Stromal cell of bone marrow (primary cell): ENCODE data around the gene SPRED3.

ENCODE experiments used
- DNase-seq: peaks from one replicate; pipeline ENCODE4 v3.0.0-alpha.2; 2012; ENCODE audit warnings: low read depth

The SPRED3 gene

GRCh38 chr19:38373907-38374331 lies 14.6 kb upstream of the SPRED3 start:
- DNase-seq = no peak

- peak; percentile 97 for DNase-seq
These were observed 14.0 kb upstream of the SPRED3 start, which contains the start of gene PSMD8 for GRCh38 chr19:38374332-38375097. PSMD8 (plus strand) TSS chr19:38374571; CDS start chr19:38374602, 31 bp downstream.

GRCh38 chr19:38375098-38375493 lies 13.4 kb upstream of the SPRED3 start:
- DNase-seq = no peak

- DNase-seq = no peak
These were observed 12.7 kb upstream of the SPRED3 start for GRCh38 chr19:38375748-38376147.

GRCh38 chr19:38376576-38376975 lies 11.9 kb upstream of the SPRED3 start:
- no peak for DNase-seq

GRCh38 chr19:38377052-38377451 lies 11.4 kb upstream of the SPRED3 start:
- no peak for DNase-seq

- no peak for DNase-seq
These were observed 9.6 kb upstream of the SPRED3 start for GRCh38 chr19:38378866-38379265.

- DNase-seq = no peak
These were observed 7.4 kb upstream of the SPRED3 start for GRCh38 chr19:38381138-38381537.

GRCh38 chr19:38383184-38383583 lies 5.3 kb upstream of the SPRED3 start:
- DNase-seq = no peak

- DNase-seq = no peak
These were observed 4.8 kb upstream of the SPRED3 start for GRCh38 chr19:38383743-38384142.

- DNase-seq = no peak
These were observed 4.1 kb upstream of the SPRED3 start for GRCh38 chr19:38384209-38385027.

- no peak for DNase-seq
These were observed 3.3 kb upstream of the SPRED3 start for GRCh38 chr19:38385057-38385803.

- DNase-seq = no peak
These were observed 2.7 kb upstream of the SPRED3 start for GRCh38 chr19:38385804-38386257.

GRCh38 chr19:38386300-38386970 lies 2.1 kb upstream of the SPRED3 start:
- no peak for DNase-seq

GRCh38 chr19:38386971-38387549 lies 1.4 kb upstream of the SPRED3 start:
- no peak for DNase-seq

GRCh38 chr19:38387550-38388348 lies 748 bp upstream of the SPRED3 start, which contains the start of gene GGN:
GGN (minus strand) TSS chr19:38388034; CDS start chr19:38387261, 773 bp downstream.
- DNase-seq = peak; percentile 87

- DNase-seq = peak; percentile 85
These were observed 816 bp downstream of the SPRED3 start for GRCh38 chr19:38389101-38389925.

- no peak for DNase-seq
These were observed 1.7 kb downstream of the SPRED3 start for GRCh38 chr19:38389957-38390924.
